ENCODE results near the gene ATP8A2. TPM values are rescaled to one million over a fixed set of nuclear protein-coding genes. Genes with fewer than 3 reads are reported as not detected.

Gene ATP8A2
- total and polyA plus RNA-seq, 2 of the 4 experiments (the other 2 are of a cell fraction) = 0.02 to 0.18 TPM

DNA sequence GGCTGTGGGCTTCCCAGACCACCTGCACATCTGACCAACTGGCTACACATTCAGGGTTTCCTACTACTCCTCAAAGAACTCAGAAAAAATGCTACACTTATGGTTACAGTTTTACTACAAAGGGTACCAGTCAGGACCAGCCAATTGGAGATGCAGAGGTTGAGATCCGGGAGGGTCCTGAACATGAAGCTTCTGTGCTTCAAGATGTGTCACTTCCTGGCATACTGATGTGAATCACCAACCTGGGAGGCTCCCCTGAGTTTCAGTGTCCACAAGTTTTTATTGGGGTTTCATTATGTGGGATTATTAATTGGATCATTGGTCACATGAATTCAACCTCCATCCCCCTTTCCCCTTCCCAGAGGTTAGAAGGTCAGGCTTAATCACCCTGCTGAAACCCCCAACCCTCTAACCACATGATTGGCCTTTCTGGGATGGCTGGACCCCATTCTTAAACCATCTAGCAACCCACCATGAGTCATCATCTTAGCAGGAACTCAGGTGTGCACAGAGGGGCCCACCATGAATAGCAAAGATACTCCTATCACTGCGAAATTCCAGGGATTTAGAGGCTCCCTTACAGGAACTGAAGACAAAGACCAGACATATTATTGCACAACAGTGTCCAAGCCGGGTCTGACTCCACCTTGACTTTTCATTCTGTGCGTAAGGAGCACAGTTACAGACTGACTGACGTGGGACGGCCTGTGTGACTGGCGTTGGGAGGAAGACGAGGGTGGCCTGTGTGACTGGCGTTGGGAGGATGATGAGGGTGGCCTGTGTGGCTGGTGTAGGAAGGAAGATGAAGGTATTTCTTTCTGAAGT is 90.7 kb downstream of the ATP8A2 start:
- POLR2A ChIA-PET (ENCODE audit: unreplicated experiment) = no interaction called here
- H2BK120ac ChIP-seq (ENCODE audit: low read depth, low read length) = no peak overlapping the region
- no peak overlapping the region for H3K4ac ChIP-seq (ENCODE audit: low read depth, low read length)
- no peak overlapping the region for H3K18ac ChIP-seq (ENCODE audit: low read depth, low read length)
- H2AFZ ChIP-seq (replicated peaks; ENCODE audit: low read length, poor library complexity) = no peak overlapping the region
- in situ Hi-C loops (cut with MboI; ENCODE audit: low sequenced_read_pairs) = no loop called here
- no peaks in the 10 kb centered on the region for H3K9me1 ChIP-seq (ENCODE audit: insufficient read depth, low read length)
- H3K4me3 ChIP-seq (ENCODE audit: insufficient read depth, low read depth, low read length) = no peak overlapping the region
- H2AK5ac ChIP-seq (ENCODE audit: low read depth, low read length) = no peak overlapping the region
- H3K56ac ChIP-seq (ENCODE audit: extremely low read depth, insufficient read depth, low read length) = no peak overlapping the region
- H3K23ac ChIP-seq (ENCODE audit: low read depth, low read length) = no peak overlapping the region
- no TSS peak for BruUV-seq (replicated peaks)
- no peaks in the 10 kb centered on the region for H4K20me1 ChIP-seq (ENCODE audit: insufficient read depth, low read length)
- H3K9me3 ChIP-seq (ENCODE audit: control insufficient read depth, insufficient read depth, low read length) = no peaks in the 10 kb centered on the region
- H3K9ac ChIP-seq (ENCODE audit: low read depth, low read length) = no peak overlapping the region
- DNase-seq (no peak), ATAC-seq (ENCODE audit: low read depth) (no peak)
- no peaks in the 10 kb centered on the region for H3K36me3 ChIP-seq (ENCODE audit: control insufficient read depth, insufficient read depth, low read length)
- CTCF ChIA-PET = no interaction called here
- H3K4me2 ChIP-seq (ENCODE audit: low read depth, low read length) = no peak overlapping the region
- TF ChIP-seq, protein P1, sequence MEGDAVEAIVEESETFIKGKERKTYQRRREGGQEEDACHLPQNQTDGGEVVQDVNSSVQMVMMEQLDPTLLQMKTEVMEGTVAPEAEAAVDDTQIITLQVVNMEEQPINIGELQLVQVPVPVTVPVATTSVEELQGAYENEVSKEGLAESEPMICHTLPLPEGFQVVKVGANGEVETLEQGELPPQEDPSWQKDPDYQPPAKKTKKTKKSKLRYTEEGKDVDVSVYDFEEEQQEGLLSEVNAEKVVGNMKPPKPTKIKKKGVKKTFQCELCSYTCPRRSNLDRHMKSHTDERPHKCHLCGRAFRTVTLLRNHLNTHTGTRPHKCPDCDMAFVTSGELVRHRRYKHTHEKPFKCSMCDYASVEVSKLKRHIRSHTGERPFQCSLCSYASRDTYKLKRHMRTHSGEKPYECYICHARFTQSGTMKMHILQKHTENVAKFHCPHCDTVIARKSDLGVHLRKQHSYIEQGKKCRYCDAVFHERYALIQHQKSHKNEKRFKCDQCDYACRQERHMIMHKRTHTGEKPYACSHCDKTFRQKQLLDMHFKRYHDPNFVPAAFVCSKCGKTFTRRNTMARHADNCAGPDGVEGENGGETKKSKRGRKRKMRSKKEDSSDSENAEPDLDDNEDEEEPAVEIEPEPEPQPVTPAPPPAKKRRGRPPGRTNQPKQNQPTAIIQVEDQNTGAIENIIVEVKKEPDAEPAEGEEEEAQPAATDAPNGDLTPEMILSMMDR (conservative IDR thresholded peaks at IDR 0.05; ENCODE audit: low read depth, low read length) = no peak
- TF ChIP-seq CEBPB (IDR thresholded peaks at IDR 0.05; ENCODE audit: low read depth, low read length) = peak; percentile 82
- H4K8ac ChIP-seq (ENCODE audit: low read depth in 2 of 2, low read length in 2 of 2) = no peak overlapping the region
- dilution Hi-C loops (cut with HindIII; ENCODE audit: low sequenced_read_pairs, unreplicated experiment) = no loop called here
- no peak overlapping the region for H2BK15ac ChIP-seq (ENCODE audit: low read depth, low read length)
- H2AK9ac ChIP-seq (replicated peaks; ENCODE audit: low read depth, low read length, poor library complexity) = no peak overlapping the region
- H3K14ac ChIP-seq (replicated peaks; ENCODE audit: low read depth, low read length) = no peak overlapping the region
- no peak overlapping the region for H2BK5ac ChIP-seq (ENCODE audit: low read depth, low read length, poor library complexity, severe bottlenecking)
- H4K5ac ChIP-seq (ENCODE audit: low read depth, low read length) = no peak overlapping the region
- WGBS, 2 experiments (ENCODE audit: extremely low coverage in 2 of 2, insufficient read length in 1 of 2) = 40% methylated on average over 1 of the region's 9 CpGs; no CpG with 5 or more reads in 1 of the 2 experiments
- H3K4me1 ChIP-seq (ENCODE audit: control insufficient read depth, insufficient read depth, low read length) = no peaks in the 10 kb centered on the region
- no peak overlapping the region for H3K27ac ChIP-seq (ENCODE audit: insufficient read depth, low read length)
- no peak overlapping the region for H4K91ac ChIP-seq (ENCODE audit: insufficient read depth, low read depth, low read length)
- no peak overlapping the region for H2BK20ac ChIP-seq (ENCODE audit: low read depth, low read length)
- no peaks in the 10 kb centered on the region for H3K27me3 ChIP-seq (ENCODE audit: control insufficient read depth, insufficient read depth, low read length)
- intact Hi-C loops (cut with micrococcal nuclease) = no loop called here
- H3K79me1 ChIP-seq (ENCODE audit: low read depth in 1 of 2, low read length in 2 of 2) = no peaks in the 10 kb centered on the region
